ENCODE measurements around the gene MEIKIN.

Gene MEIKIN

DNA sequence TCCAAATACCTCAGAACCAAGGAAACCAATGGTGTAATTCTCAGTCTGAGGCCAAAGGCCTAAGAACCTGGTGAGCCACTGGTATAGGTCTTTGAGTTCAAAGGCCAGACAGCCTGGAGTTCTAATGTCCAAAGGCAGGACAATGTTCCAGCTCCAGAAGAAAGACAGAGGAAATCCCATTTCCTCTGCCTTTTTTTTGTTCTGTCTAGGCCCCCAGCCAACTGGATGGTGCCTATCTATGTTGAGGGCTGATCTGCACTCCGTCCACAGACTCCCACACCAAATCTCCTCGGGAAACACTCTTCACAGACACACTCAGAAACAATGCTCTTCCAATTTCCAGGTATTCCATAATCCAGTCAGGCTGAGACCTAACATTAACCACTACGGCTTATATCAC, 178.8 kb downstream of the MEIKIN start:
- no peak for TF ChIP-seq TAF1 (IDR thresholded peaks at IDR 0.05; ENCODE audit: borderline replicate concordance, insufficient read depth, low read length)
- TF ChIP-seq SIN3A (IDR thresholded peaks at IDR 0.05; ENCODE audit: borderline replicate concordance, insufficient read depth, low read length) = no peak

DNA sequence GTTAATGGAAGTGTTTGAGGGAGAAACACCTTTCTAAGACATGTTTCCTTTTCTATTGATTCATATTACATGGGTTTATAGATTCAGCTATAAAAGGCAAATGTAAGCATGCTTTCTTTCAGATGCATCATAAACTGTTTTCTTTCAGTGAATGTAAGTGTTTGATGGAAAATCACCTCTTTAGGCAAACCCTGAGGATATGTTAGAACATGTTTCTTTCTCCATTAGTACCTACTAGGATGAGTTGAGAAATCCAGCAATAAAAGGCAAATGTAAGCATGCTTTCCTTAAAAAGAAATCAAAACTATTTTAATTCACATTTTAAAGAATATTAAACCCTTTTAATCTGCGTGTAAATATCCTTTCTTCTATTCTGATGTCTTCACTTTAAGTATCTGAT, 180.2 kb downstream of the MEIKIN start:
- no peak for TF ChIP-seq SIN3A (IDR thresholded peaks at IDR 0.05; ENCODE audit: borderline replicate concordance, insufficient read depth, low read length)

DNA sequence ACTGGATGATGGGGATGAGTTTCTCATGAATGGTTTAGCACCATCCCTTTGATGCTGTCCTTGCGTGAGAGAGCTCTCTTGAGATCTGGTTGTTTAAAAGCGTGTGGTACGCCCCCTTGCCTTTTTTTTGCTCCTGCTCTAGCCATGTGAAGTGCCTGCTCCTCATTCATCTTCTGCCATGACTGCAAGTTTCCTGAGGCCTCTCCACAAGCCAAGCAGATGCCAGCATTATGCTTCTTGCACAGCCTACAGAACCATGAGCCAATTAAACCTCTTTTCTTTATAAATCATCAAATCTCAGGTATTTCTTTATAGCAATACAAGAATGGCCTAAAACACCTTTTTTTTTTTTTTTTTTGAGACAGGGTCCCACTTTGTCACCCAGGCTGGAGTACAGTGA, 181.5 kb downstream of the MEIKIN start:
- TF ChIP-seq TAF1 (IDR thresholded peaks at IDR 0.05; ENCODE audit: borderline replicate concordance, insufficient read depth, low read length) (no peak), POLR2AphosphoS5 (IDR thresholded peaks at IDR 0.05; ENCODE audit: low read depth, low read length) (no peak), SIN3A (IDR thresholded peaks at IDR 0.05; ENCODE audit: borderline replicate concordance, insufficient read depth, low read length) (no peak), FOXP2 (optimal IDR thresholded peaks at IDR 0.05; ENCODE audit: borderline replicate concordance, extremely low read depth, extremely low read length, insufficient read depth) (no peak)
- TF ChIP-seq, protein P1, sequence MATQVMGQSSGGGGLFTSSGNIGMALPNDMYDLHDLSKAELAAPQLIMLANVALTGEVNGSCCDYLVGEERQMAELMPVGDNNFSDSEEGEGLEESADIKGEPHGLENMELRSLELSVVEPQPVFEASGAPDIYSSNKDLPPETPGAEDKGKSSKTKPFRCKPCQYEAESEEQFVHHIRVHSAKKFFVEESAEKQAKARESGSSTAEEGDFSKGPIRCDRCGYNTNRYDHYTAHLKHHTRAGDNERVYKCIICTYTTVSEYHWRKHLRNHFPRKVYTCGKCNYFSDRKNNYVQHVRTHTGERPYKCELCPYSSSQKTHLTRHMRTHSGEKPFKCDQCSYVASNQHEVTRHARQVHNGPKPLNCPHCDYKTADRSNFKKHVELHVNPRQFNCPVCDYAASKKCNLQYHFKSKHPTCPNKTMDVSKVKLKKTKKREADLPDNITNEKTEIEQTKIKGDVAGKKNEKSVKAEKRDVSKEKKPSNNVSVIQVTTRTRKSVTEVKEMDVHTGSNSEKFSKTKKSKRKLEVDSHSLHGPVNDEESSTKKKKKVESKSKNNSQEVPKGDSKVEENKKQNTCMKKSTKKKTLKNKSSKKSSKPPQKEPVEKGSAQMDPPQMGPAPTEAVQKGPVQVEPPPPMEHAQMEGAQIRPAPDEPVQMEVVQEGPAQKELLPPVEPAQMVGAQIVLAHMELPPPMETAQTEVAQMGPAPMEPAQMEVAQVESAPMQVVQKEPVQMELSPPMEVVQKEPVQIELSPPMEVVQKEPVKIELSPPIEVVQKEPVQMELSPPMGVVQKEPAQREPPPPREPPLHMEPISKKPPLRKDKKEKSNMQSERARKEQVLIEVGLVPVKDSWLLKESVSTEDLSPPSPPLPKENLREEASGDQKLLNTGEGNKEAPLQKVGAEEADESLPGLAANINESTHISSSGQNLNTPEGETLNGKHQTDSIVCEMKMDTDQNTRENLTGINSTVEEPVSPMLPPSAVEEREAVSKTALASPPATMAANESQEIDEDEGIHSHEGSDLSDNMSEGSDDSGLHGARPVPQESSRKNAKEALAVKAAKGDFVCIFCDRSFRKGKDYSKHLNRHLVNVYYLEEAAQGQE (IDR thresholded peaks at IDR 0.05; ENCODE audit: insufficient read depth in 1 of 2, low read depth in 2 of 2, low read length in 2 of 2) = no peak

DNA sequence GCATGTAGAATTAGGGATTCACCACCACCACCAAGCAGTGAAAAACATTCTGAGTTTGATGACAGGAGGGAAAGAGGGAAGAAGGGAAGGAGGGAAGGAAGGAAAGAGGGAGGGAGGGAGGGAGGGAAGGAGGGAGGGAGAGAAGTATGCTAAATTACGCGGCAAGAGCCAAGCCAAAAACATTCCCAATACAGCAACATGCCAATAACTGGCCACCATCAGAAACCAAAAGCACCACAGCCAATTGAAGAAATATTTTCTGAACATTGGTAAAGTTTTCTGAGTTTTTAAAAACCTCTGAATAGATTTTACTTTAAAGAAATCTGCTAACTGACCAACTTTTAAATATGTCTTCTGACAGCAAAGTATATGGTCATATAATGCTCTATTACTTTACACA, 184.7 kb downstream of the MEIKIN start:
- TF ChIP-seq, protein P1 (IDR thresholded peaks at IDR 0.05; ENCODE audit: insufficient read depth in 1 of 2, low read depth in 2 of 2, low read length in 2 of 2) = no peak
- no peak for TF ChIP-seq FOXP2 (optimal IDR thresholded peaks at IDR 0.05; ENCODE audit: borderline replicate concordance, extremely low read depth, extremely low read length, insufficient read depth)
- TF ChIP-seq POLR2AphosphoS5 (IDR thresholded peaks at IDR 0.05; ENCODE audit: low read depth, low read length) = no peak
- no peak for TF ChIP-seq TAF1 (IDR thresholded peaks at IDR 0.05; ENCODE audit: borderline replicate concordance, insufficient read depth, low read length)
- no peak for TF ChIP-seq SIN3A (IDR thresholded peaks at IDR 0.05; ENCODE audit: borderline replicate concordance, insufficient read depth, low read length)

DNA sequence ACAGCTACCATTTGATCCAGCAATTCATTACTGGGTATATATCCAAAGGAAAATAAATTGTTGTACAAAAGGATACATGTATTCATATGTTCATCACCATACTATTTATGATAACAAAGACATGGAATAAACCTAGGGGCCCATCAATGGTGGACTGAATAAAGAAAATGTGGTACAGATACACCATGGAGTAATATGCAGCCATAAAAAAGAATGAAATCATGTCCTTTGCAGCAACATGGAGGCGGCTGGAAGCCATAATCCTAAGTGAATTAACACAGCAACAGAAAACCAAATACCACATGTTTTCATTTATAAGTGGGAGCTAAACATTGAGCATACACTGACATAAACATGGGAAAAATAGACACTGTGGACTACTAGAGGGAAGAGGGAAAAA, 185.8 kb downstream of the MEIKIN start:
- TF ChIP-seq TAF1 (IDR thresholded peaks at IDR 0.05; ENCODE audit: borderline replicate concordance, insufficient read depth, low read length) = no peak
- TF ChIP-seq, protein P1 (IDR thresholded peaks at IDR 0.05; ENCODE audit: insufficient read depth in 1 of 2, low read depth in 2 of 2, low read length in 2 of 2) = no peak
- no peak for TF ChIP-seq SIN3A (IDR thresholded peaks at IDR 0.05; ENCODE audit: borderline replicate concordance, insufficient read depth, low read length)
- no peak for TF ChIP-seq FOXP2 (optimal IDR thresholded peaks at IDR 0.05; ENCODE audit: borderline replicate concordance, extremely low read depth, extremely low read length, insufficient read depth)
- no peak for TF ChIP-seq POLR2AphosphoS5 (IDR thresholded peaks at IDR 0.05; ENCODE audit: low read depth, low read length)

DNA sequence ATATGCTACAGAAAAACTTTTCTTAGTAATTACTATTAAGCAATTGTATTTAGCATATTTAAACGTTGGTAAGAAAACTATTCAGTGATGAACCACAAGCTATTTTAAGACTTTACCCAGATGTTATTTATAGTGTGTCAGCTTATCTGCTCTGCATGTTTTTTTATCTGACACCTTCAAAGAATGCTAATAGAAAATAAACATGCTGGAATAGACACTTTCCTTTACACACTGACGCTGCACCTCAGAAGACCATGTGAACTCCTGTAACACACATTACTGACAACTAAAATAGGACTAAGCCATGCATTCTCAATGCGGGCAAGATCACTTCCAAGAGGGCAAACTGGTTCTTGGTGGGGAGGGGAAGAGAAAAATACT, 187.0 kb downstream of the MEIKIN start:
- TF ChIP-seq SIN3A (IDR thresholded peaks at IDR 0.05; ENCODE audit: borderline replicate concordance, insufficient read depth, low read length) (no peak), TAF1 (IDR thresholded peaks at IDR 0.05; ENCODE audit: borderline replicate concordance, insufficient read depth, low read length) (no peak), POLR2AphosphoS5 (IDR thresholded peaks at IDR 0.05; ENCODE audit: low read depth, low read length) (no peak), FOXP2 (optimal IDR thresholded peaks at IDR 0.05; ENCODE audit: borderline replicate concordance, extremely low read depth, extremely low read length, insufficient read depth) (no peak)
- TF ChIP-seq, protein P1 (IDR thresholded peaks at IDR 0.05; ENCODE audit: insufficient read depth in 1 of 2, low read depth in 2 of 2, low read length in 2 of 2) = no peak
